ENCODE results near the gene RADX.
A peak's percentile ranks its signal among the peaks of the same experiment; 100 is the strongest.

Gene RADX

DNA sequence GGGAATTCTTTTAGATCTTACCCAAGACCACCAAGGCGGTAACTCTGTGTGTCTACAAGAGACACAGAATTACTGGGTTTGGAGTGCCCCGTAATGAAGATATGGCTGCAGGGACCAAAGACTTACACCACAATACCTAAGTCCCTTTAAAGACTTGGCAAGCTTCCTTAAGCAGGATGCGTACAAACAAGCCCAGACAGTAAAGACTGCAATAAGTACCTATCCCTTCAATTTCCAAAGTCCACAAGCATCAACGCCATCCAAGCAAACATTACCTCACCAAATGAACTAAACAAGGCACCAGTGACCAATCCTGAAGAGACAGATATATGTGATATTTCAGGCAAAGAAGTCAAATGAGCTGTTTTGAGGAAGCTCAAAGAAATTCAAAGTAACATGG, 72.4 kb downstream of the RADX start:
- no peak for DNase-seq (ENCODE audit: low read depth, low spot score)

DNA sequence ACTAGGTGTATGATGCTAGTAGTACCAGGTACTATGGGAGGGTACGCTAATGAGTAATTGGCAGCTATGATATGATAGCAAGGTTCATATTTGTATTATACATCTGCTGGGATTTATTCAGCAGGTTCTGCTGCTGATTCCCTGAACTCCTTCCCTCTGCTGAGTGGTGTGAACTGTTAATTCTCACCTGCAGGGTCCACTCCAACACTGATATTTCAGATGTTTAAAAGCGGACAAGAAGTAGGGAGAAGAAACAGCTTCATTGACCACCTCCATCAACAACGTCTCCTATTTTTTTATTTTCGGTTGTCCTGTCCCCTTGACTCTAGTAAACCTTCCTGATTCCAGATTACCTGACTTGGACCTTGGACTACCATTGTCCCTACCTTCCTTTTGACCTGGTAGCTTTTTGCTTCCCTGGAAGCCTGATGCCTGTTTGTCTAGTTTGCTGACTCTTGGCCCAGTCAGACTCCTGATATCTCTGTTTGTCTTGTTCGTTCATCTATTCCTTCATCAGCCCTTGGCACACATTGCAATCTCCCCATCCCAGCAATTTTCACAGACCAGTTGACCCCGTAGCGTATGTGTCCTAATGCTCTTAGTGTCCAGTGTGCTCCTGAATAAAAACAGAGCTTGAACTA, 80.8 kb downstream of the RADX start:
- no peak for DNase-seq (ENCODE audit: low read depth, low spot score)

DNA sequence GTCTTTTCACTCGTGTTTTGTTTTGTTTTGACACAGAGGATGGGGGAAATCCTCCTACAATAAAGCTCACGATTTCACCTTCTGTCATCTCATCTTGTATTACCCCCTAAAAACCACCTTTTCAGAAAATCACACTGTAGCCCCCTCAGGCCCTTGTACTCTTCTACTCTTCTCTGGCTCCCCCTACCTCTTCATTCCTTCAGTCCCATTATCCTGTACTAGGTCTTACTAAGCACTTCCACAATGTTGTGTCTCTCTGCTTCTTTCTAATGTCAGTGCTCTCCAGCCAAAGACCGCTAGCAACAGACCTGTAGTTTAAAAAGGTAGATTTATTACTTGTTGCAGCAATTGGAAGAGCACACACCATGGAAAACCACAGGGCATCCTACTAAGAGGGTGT, 84.7 kb downstream of the RADX start:
- DNase-seq (ENCODE audit: low read depth, low spot score), result no peak

DNA sequence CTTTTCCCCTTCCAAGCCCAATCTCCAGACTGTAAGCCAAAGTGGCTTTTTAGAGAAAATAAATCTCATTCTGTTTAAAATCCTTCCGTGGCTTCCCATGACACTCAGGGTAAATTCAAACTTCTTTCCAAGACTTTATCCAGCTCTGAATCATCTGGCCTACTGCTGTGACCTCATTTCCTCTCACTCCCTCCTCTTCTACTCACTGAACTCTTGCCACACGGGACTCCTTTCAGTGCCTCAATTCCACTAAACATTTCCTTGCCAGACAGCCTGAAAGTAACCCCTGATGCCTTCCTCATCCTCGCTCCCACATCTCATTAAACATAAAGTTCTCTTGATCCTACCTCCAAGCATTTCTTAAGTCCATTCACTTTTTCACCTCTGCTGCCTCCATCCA, 86.9 kb downstream of the RADX start:
- DNase-seq (ENCODE audit: low read depth, low spot score), result no peak

DNA sequence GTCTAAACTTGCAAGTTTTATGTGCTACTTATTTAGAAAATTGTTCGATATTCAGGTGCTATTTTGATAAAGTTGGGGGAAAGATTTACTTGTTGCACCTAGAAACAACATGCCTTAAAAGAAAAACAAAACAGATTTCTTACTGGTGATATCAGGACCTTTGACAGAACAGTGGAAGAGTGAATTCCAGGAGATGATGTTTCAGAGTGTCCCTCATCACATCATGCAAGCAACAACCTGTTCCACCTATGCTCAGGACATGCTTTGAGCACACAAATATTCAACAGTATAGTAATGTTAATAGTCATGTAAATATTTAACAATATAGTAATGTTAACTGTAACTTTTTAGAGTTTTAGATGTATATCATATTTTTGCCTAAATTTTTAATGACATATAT, 90.9 kb downstream of the RADX start:
- DNase-seq (ENCODE audit: low read depth, low spot score), result no peak

DNA sequence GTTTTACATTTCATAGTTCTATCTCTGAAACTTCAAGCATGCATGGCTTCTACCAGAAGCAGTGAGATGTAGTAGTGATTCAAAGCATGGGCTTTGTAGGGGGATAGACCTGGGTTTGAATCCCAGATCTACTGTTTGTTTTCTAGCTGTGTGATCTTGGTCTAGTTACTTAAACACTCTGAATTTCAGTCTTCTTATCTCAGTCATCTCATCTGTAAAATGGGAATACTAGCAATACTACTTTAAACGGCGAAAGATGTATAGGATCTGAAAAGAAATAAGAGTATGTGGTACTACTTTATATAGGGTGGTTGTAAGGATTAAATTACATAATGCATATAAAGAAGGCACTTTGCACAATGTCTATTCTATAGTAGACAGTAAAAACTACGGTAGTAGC, 94.7 kb downstream of the RADX start:
- no peak for DNase-seq (ENCODE audit: low read depth, low spot score)

DNA sequence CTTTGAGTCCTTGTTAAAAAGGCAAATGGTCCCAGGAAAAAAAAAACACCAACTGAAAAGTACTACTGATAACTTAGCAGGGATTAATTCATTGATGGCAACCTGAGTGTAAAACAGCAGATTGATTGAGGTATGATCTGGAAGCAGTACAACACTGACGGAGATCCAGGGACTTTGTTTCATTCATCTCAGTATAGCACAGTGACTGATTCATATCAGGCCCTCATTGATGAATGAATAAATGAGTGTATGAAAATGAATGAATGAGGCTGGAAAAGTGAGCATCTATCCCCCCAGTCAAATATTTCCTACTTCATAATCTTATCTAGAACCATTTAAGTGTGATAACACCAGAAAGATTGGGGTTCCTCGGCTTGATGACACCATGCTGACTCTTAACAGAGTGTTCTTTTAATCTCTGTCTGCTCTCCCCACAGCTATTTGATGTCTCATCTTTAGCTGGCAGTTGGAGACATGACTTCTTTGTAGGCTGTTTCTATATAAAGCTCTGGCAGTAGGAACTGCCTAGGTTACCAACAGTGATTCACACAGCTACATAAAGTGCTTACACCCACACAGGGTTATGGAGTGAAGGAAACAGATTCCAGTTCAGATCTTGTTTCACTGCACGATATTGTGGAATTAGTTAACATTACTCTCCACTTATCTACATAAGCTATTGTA, 96.1 kb downstream of the RADX start:
- DNase-seq (ENCODE audit: low read depth, low spot score), result peak; percentile 21

DNA sequence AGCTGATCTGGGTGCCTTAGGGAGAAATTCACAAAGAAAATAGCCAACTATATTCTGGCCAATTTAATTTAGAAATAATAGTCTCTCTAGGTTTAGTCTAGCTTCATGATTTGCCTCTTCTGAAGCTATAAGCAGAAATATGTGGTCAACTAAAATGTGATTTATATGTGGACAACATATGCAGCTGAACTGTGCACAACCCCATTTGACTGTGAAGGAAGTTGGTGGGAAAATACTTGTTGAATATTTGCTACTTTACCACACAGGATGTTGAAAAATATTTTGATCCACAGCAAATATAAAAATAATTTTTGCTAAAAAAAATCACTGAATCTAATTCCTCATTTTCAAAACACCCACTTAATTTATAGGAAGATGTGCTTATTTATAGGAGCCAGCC, 99.0 kb downstream of the RADX start:
- DNase-seq (ENCODE audit: low read depth, low spot score), result no peak

DNA sequence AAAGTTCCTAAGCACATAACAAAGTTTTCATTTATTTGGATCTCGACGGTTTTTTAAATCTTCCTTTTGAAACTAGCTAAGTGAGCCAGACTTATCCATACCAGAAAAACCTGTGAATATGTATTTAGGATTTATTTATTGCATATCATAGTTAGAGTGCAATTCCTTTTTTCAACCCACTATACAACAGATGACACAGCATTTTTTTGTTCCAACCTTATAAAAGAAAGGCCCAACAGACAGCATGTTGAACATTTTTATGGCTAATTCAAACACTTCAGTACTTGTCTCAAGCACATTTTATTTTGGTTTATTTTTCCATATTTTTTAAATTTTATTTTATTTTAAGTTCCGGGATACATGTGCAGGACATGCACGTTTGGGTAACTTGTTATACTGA, 99.6 kb downstream of the RADX start:
- DNase-seq (ENCODE audit: low read depth, low spot score), result no peak

DNA sequence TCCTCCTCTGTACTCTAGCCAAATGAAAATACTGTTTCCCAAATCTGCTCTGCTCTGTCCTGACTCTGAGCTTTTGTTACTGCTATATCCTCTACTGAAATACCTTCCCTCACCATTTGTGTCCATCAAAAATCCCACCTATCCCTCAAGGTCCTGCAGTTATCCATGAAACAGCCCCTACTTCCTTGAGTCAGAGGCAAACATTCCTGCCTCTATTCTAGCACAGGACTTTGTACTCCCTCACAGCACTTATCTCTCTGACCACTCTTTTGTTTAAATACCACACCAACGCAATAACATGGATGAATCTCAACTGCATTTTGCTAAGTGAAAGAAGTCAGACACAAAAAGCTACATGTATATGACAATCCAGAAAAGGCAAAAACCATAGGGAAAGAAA, 104.2 kb downstream of the RADX start:
- no peak for DNase-seq (ENCODE audit: low read depth, low spot score)

DNA sequence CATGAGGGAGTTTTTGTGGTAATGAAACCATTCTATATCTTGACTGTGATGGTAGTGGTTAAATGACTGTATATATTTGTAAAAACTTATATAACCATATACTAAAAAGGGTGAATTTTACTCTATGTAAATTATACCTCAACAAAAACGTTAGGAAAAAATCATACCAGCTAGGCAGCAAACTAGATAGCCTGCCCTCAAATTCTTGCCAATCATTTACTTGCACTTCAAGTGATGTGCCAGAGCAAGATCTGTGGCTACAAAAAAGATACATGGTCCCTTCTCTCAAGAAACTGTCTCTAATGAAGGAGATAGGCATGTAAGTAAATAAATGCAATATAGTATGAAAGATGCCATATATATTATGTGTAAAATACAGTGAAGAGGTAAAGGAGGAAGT, 104.7 kb downstream of the RADX start:
- no peak for DNase-seq (ENCODE audit: low read depth, low spot score)

DNA sequence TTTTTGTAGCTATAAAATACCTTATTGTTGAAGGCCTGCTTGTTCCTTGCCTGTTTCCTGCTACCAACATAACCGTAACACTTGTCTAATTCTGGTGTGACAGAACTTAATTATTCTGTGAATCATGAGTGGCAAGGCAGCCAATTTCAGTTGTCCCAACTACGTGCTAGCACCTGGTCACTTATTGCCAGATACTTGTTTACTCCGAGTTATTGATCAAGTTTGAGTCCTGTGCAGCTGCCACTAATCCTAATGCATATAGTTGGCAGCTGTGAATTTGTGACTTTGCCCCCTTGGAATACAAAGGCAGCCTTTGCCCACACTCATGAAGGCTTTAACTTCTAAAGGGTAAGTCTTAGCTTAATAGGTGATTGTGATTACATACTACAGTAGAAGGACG, 106.9 kb downstream of the RADX start:
- DNase-seq (ENCODE audit: low read depth, low spot score), result no peak

DNA sequence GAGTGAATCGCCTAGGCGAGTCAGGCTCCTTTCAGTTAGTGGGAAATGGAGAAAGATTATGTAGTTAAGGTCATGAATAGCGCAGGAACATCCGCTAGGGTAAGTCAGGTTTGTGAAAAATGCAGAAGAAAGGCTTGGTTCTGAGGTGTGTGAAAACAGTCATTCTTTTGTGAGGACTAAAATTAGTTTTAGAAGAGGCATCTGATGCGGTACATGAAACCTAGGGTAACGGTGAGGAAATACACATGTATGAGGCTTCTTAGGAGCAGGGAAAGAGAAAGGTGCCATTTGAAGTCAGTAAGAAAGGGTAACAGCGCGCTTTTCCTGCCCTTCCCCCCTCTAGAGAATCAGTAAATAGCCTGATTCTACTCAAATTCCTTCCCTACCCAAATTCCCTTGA, 114.2 kb downstream of the RADX start:
- no peak for DNase-seq (ENCODE audit: low read depth, low spot score)

DNA sequence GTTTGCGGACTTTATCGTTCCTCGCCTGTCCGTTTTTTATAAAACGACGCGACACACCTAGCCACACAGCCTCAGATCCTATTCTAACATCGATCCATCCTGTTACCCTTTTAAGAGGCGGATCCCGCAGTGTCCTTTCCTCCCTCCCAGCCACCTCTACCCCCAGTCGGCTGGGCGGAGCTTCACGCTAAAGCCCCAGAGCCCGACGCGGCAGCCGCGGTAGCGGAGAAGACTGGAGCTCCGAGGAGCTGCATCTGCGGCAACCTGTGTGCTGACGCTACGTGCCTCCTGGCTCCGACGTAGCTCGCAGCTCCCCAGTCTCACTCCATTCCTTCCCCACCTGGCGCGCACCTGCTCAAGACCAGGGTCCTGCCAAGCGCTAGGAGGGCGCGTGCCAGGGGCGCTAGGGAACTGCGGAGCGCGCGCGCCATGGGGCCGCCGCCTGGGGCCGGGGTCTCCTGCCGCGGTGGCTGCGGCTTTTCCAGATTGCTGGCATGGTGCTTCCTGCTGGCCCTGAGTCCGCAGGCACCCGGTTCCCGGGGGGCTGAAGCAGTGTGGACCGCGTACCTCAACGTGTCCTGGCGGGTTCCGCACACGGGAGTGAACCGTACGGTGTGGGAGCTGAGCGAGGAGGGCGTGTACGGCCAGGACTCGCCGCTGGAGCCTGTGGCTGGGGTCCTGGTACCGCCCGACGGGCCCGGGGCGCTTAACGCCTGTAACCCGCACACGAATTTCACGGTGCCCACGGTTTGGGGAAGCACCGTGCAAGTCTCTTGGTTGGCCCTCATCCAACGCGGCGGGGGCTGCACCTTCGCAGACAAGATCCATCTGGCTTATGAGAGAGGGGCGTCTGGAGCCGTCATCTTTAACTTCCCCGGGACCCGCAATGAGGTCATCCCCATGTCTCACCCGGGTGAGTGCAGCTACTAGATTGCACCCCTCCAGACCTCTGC, 115.0 kb downstream of the RADX start, which contains the start of gene RNF128:
RNF128 (plus strand) TSS at position 217 of the 953 bp plus-strand sequence; CDS start at position 430, 213 bp downstream.
- no peak for DNase-seq (ENCODE audit: low read depth, low spot score)

DNA sequence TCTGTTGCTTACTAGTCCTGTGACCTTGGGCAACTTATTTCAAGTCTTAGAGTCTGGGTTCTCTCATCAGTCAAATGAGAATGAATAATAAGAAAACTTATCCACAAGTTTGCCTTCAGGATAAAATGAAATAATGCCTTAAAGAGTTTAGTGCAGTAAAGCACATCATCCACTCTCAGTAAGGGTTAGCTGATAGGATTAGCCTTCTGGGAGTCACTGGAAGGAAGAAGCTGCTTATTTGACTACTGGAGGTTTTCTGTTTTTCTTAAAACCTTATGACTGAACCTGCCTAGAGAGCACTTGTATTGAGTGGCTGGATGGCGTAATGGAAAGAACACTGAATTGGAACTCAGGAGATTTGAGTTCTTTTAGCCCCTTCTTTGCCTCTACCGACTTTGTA, 116.6 kb downstream of the RADX start:
- no peak for DNase-seq (ENCODE audit: low read depth, low spot score)

Data from smooth muscle cell of the brain vasculature (primary cell).